Ishikawa (cell line): ENCODE data around the gene DACT2.

Experiments
- CEBPB ChIP-seq: IDR thresholded peaks from 2 replicates; pipeline ENCODE4 v1.6.1; 2012
- CREB1 ChIP-seq: IDR thresholded peaks from 2 replicates; pipeline ENCODE4 v1.6.1; 2012; ENCODE audit warnings: low read depth
- EGR1 ChIP-seq: IDR thresholded peaks from 2 replicates; pipeline ENCODE4 v1.6.1; 2012
- EP300 ChIP-seq: IDR thresholded peaks from 2 replicates; pipeline ENCODE4 v1.6.1; 2012; ENCODE audit warnings: borderline replicate concordance
- FOXM1 ChIP-seq: IDR thresholded peaks from 2 replicates; pipeline ENCODE4 v1.6.1; 2012; ENCODE audit warnings: low read depth, borderline replicate concordance
- NFIC ChIP-seq: IDR thresholded peaks from 2 replicates; pipeline ENCODE4 v1.6.1; 2012
- RAD21 ChIP-seq: IDR thresholded peaks from 2 replicates; pipeline ENCODE4 v1.6.1; 2012; ENCODE audit warnings: low read depth
- TAF1 ChIP-seq: IDR thresholded peaks from 2 replicates; pipeline ENCODE4 v1.6.1; 2012; ENCODE audit warnings: low read depth, mild to moderate bottlenecking
- TCF12 ChIP-seq: IDR thresholded peaks from 2 replicates; pipeline ENCODE4 v1.6.1; 2012; ENCODE audit warnings: low read depth
- TEAD4 ChIP-seq: IDR thresholded peaks from 2 replicates; pipeline ENCODE4 v1.6.1; 2012
- YY1 ChIP-seq: IDR thresholded peaks from 2 replicates; pipeline ENCODE4 v1.6.1; 2012; ENCODE audit warnings: low read depth
- ZBTB7A ChIP-seq: IDR thresholded peaks from 2 replicates; pipeline ENCODE4 v1.6.1; 2012; ENCODE audit warnings: low read depth
- TF ChIP-seq, protein P1 (sequence below): IDR thresholded peaks from 2 replicates; pipeline ENCODE4 v1.6.1; 2012
- TF ChIP-seq, protein P2 (sequence below): IDR thresholded peaks from 2 replicates; pipeline ENCODE4 v1.6.1; 2012
- TF ChIP-seq, protein P3 (sequence below): IDR thresholded peaks from 2 replicates; pipeline ENCODE4 v1.6.1; 2012; ENCODE audit warnings: low read depth, mild to moderate bottlenecking

DACT2 gene

DNA sequence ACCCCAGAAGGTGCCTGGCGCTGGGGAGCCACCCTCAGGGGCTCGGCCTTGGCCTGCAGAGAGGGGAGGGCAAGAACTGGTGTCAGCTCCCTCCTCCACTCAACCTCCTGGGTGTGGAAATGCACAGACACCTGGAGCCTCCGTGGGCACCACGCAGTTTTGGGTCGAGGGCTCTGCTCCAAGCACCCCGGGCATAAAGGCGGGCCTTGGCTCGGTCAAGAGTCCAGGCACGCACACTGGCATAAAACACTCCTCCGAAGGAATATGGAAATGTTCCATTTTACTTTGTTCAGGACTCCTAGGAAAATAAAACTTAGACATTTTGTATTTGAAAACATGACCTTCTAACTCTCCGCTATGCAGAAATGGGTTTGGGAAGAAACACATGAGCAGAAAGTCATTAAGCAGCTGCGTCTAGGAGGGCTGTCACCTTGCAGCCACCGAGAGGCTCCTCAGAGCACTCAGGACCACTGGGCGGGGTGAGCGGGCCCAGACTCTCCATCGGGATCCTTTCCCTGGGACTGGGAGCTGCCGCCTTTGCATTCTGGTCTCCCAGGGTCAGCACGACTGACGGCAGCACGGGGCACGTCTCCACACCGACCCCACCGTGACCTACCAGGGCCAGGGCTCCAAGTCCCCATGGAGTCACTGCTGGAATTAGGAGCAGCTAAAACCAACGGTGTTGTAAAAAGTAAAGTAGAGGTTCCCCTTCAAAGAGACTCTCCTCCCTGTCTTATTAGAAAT, 46.0 kb upstream of the DACT2 start:
- TF ChIP-seq RAD21 = no peak
- TF ChIP-seq NFIC = no peak
- TF ChIP-seq TEAD4 = no peak
- TF ChIP-seq, protein P1, sequence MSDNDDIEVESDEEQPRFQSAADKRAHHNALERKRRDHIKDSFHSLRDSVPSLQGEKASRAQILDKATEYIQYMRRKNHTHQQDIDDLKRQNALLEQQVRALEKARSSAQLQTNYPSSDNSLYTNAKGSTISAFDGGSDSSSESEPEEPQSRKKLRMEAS = no peak
- TF ChIP-seq TAF1 = no peak
- no peak for TF ChIP-seq TCF12
- TF ChIP-seq EP300 = no peak
- TF ChIP-seq FOXM1 = no peak
- TF ChIP-seq, protein P2, sequence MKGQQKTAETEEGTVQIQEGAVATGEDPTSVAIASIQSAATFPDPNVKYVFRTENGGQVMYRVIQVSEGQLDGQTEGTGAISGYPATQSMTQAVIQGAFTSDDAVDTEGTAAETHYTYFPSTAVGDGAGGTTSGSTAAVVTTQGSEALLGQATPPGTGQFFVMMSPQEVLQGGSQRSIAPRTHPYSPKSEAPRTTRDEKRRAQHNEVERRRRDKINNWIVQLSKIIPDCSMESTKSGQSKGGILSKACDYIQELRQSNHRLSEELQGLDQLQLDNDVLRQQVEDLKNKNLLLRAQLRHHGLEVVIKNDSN = no peak
- no peak for TF ChIP-seq CREB1

DNA sequence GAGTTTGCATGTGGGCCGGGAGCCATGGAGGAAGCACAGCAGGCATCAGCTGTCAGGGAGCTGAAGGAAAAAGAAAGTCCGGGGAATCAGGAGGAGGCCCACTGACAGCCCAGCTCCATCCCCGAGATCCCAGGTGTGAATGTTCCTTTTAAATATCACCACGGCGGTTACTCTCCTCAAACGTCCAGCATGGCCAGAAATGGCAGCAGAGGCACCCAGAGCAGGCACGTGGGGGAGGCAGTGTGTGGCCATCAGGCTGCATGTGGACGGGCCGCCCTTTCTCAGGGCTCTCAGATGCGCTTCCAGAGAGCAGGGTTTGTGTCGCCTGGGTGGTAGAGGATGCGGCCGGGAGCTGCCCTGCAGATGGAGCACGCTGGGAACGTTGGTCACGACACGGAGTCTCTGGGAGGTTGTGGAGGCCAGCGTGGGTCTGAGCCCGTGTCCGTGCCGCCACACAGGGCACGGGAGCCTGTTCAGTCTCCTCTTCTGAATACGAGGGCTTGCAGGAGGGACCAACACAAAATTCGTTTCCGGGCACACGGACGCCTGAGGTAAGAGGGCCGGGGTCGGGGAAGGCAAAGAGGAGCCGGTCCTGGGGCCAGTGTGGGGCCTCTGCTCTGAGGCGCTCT, 45.3 kb upstream of the DACT2 start:
- TF ChIP-seq YY1 (no peak), RAD21 (no peak), TEAD4 (no peak), TAF1 (no peak), EGR1 (no peak), ZBTB7A (no peak), CEBPB (no peak), FOXM1 (no peak), EP300 (no peak)
- TF ChIP-seq, protein P3, sequence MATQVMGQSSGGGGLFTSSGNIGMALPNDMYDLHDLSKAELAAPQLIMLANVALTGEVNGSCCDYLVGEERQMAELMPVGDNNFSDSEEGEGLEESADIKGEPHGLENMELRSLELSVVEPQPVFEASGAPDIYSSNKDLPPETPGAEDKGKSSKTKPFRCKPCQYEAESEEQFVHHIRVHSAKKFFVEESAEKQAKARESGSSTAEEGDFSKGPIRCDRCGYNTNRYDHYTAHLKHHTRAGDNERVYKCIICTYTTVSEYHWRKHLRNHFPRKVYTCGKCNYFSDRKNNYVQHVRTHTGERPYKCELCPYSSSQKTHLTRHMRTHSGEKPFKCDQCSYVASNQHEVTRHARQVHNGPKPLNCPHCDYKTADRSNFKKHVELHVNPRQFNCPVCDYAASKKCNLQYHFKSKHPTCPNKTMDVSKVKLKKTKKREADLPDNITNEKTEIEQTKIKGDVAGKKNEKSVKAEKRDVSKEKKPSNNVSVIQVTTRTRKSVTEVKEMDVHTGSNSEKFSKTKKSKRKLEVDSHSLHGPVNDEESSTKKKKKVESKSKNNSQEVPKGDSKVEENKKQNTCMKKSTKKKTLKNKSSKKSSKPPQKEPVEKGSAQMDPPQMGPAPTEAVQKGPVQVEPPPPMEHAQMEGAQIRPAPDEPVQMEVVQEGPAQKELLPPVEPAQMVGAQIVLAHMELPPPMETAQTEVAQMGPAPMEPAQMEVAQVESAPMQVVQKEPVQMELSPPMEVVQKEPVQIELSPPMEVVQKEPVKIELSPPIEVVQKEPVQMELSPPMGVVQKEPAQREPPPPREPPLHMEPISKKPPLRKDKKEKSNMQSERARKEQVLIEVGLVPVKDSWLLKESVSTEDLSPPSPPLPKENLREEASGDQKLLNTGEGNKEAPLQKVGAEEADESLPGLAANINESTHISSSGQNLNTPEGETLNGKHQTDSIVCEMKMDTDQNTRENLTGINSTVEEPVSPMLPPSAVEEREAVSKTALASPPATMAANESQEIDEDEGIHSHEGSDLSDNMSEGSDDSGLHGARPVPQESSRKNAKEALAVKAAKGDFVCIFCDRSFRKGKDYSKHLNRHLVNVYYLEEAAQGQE = no peak
- TF ChIP-seq, protein P1 = no peak
- TF ChIP-seq, protein P2 = no peak

DNA sequence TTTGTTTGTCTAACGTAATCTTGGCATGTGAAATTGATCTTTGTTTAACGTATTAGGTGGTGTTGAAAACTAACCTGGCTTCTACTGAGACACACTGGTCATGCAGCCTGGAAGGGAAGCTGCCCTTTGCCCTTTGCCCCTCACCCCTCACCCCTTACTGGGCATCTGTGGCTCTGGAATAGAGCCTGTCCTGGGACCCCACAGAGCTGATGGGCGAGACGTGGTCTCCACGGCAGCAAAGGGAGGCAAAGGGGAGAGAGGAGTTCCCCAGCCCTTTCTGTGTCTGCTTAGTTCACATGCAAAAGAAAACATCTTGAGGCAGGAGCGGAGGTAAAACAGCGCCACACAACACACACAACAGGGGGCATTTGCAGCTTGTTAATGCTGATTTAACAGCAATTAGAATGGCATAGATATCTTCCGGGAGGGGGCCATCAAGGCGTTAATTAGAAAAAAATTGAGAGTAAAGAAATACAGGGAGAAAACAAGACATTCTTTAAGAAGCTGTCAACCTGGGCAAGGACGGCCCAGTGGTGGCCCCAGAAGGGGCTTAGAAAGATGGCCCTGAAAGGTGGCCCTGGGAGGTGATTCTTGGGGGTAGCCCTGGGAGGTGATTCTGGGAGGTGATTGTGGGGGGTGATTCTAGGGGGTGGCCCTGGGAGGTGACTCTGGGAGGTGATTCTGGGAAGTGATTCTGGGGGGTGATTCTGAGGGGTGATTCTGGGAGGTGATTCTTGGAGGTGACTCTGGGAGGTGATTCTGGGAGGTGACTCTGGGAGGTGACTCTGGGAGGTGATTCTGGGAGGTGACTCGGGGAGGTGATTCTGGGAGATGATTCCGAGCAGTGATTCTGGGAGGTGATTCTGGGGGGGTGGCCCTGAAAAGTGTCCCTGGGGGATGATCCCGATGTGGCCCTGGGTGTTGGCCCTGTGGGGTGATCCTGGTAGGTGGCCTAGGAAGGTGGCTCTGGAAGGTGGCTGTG, 44.5 kb upstream of the DACT2 start:
- TF ChIP-seq, protein P3 = no peak
- TF ChIP-seq, protein P1 = no peak
- no peak for TF ChIP-seq YY1
- no peak for TF ChIP-seq CREB1
- no peak for TF ChIP-seq FOXM1
- TF ChIP-seq RAD21 = no peak
- no peak for TF ChIP-seq CEBPB
- TF ChIP-seq ZBTB7A = no peak
- no peak for TF ChIP-seq EP300
- TF ChIP-seq, protein P2 = no peak
- TF ChIP-seq EGR1 = no peak
- TF ChIP-seq TCF12 = no peak
- no peak for TF ChIP-seq NFIC
- no peak for TF ChIP-seq TEAD4
- TF ChIP-seq TAF1 = no peak

DNA sequence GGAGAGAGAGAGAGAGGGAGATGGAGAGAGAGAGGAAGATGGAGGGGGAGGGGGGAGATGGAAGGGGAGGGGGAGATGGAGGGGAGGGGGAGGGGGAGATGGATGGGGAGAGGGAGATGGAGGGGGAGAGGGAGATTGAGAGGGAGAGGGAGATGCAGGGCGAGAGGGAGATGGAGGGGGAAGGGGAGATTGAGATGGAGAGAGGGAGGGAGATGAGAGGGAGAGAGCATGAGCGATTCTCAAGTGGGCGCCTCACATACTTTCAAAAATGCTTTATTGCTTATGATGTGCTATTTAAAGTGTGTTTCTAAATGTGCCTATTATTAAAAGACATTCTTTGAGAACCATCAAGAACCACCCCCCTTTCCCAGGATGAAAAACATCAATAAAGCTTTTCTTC, 43.7 kb upstream of the DACT2 start:
- TF ChIP-seq, protein P1 = no peak
- TF ChIP-seq EGR1 (no peak), RAD21 (no peak), CEBPB (no peak), NFIC (no peak), CREB1 (no peak), ZBTB7A (no peak), YY1 (no peak), TAF1 (no peak), TEAD4 (no peak)
- TF ChIP-seq, protein P3 = no peak
